ENCODE measurements around the gene RAB34.

GRCh38 chr17:28734712-28735241 lies 17.1 kb upstream of the RAB34 start:
- TF ChIP-seq CTCF (IDR thresholded peaks at IDR 0.05; ENCODE audit: extremely low read depth in 1 of 2, insufficient read depth in 1 of 2, low read depth in 1 of 2, low read length in 2 of 2): no peak
- TF ChIP-seq MAX (IDR thresholded peaks at IDR 0.05; ENCODE audit: insufficient read depth, insufficient read length): no peak
- no peak for TF ChIP-seq POLR2A (IDR thresholded peaks at IDR 0.05; ENCODE audit: low read depth, low read length)
- TF ChIP-seq POLR2AphosphoS5 (IDR thresholded peaks at IDR 0.05; ENCODE audit: insufficient read depth, low read depth, low read length): no peak
- no peak for TF ChIP-seq JUN (IDR thresholded peaks at IDR 0.05; ENCODE audit: borderline replicate concordance, insufficient read depth, insufficient read length, low read depth)
- no peak for TF ChIP-seq FOS (IDR thresholded peaks at IDR 0.05; ENCODE audit: borderline replicate concordance, insufficient read depth, low read length)
- TF ChIP-seq MYC (IDR thresholded peaks at IDR 0.05; ENCODE audit: low read depth, low read length): no peak
- TF ChIP-seq EZH2 (IDR thresholded peaks at IDR 0.05; ENCODE audit: borderline replicate concordance, low read depth, low read length, severe bottlenecking): no peak

Data from endothelial cell of umbilical vein (primary cell).